Measurements from ENCODE around the gene ELP2. TPM values are rescaled to one million over a fixed set of nuclear protein-coding genes. Genes with fewer than 3 reads are reported as not detected.
"Not testable (repeated sequence)": the region's sequence is repeated elsewhere in the genome, so short reads cannot be mapped to it uniquely, and the experiment has no call there.

ELP2 gene
- polyA plus RNA-seq, 1 donor from 2014 or later = 83.6 TPM

DNA sequence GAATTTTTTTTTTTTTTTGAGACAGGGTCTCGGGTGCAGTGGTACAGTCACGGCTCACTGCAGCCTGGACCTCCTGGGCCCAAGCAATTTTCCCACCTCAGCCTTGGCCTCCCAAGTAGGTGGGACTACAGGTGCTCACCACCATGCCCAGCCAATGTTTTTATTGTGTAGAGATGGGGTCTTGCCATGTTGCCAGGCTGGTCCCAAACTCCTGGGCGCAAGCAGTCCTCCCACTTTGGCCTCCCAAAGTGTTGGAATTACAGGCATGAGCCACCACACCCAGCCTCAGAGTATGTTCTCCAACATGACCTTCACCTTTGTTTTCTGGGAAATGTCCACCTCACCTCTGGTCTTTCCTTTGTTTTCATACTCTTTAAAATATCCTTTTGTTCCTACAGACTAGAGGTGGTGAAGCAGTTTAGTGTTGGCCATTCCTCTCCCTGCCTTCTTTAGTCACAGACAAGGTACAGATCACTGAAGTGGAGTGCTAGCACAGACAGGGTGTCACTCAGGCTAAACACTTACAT lies 38.1 kb downstream of the ELP2 start:
- Histone ChIP-seq H3F3A (ENCODE audit: insufficient read depth, low read length, poor library complexity, severe bottlenecking) (no peaks in the 10 kb centered on the region), H2AFZ (ENCODE audit: low read depth, low read length) (no peak overlapping the region), H4K20me1 (ENCODE audit: insufficient read depth) (no peaks in the 10 kb centered on the region), H3K27ac (ENCODE audit: low read length) (no peak overlapping the region), H3K4me2 (ENCODE audit: low read length) (no peak overlapping the region), H3K79me2 (replicated peaks; ENCODE audit: insufficient read depth, low read length) (no peaks in the 10 kb centered on the region), H3K36me3 (ENCODE audit: insufficient read depth, low read length) (peaks cover 3% of the 10 kb centered on the region), H3K27me3 (ENCODE audit: insufficient read depth, low read depth, low read length) (no peaks in the 10 kb centered on the region), H3K4me3 (ENCODE audit: low read length) (no peak overlapping the region), H3K9ac (ENCODE audit: low read length) (no peak overlapping the region), H3K9me3 (ENCODE audit: low read length) (no peaks in the 10 kb centered on the region), H3K9me2 (ENCODE audit: insufficient read depth, low read length) (no peaks in the 10 kb centered on the region)
- TF ChIP-seq EZH2 (IDR thresholded peaks at IDR 0.05; ENCODE audit: borderline replicate concordance, insufficient read depth, low read length, poor library complexity, severe bottlenecking) = no peak
- no peak for TF ChIP-seq MXI1 (conservative IDR thresholded peaks at IDR 0.05; ENCODE audit: poor library complexity, severe bottlenecking)
- TF ChIP-seq, protein P1, sequence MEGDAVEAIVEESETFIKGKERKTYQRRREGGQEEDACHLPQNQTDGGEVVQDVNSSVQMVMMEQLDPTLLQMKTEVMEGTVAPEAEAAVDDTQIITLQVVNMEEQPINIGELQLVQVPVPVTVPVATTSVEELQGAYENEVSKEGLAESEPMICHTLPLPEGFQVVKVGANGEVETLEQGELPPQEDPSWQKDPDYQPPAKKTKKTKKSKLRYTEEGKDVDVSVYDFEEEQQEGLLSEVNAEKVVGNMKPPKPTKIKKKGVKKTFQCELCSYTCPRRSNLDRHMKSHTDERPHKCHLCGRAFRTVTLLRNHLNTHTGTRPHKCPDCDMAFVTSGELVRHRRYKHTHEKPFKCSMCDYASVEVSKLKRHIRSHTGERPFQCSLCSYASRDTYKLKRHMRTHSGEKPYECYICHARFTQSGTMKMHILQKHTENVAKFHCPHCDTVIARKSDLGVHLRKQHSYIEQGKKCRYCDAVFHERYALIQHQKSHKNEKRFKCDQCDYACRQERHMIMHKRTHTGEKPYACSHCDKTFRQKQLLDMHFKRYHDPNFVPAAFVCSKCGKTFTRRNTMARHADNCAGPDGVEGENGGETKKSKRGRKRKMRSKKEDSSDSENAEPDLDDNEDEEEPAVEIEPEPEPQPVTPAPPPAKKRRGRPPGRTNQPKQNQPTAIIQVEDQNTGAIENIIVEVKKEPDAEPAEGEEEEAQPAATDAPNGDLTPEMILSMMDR (IDR thresholded peaks at IDR 0.05; ENCODE audit: poor library complexity, severe bottlenecking) = no peak
- TF ChIP-seq, protein P2, sequence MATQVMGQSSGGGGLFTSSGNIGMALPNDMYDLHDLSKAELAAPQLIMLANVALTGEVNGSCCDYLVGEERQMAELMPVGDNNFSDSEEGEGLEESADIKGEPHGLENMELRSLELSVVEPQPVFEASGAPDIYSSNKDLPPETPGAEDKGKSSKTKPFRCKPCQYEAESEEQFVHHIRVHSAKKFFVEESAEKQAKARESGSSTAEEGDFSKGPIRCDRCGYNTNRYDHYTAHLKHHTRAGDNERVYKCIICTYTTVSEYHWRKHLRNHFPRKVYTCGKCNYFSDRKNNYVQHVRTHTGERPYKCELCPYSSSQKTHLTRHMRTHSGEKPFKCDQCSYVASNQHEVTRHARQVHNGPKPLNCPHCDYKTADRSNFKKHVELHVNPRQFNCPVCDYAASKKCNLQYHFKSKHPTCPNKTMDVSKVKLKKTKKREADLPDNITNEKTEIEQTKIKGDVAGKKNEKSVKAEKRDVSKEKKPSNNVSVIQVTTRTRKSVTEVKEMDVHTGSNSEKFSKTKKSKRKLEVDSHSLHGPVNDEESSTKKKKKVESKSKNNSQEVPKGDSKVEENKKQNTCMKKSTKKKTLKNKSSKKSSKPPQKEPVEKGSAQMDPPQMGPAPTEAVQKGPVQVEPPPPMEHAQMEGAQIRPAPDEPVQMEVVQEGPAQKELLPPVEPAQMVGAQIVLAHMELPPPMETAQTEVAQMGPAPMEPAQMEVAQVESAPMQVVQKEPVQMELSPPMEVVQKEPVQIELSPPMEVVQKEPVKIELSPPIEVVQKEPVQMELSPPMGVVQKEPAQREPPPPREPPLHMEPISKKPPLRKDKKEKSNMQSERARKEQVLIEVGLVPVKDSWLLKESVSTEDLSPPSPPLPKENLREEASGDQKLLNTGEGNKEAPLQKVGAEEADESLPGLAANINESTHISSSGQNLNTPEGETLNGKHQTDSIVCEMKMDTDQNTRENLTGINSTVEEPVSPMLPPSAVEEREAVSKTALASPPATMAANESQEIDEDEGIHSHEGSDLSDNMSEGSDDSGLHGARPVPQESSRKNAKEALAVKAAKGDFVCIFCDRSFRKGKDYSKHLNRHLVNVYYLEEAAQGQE (IDR thresholded peaks at IDR 0.05; ENCODE audit: borderline replicate concordance) = no peak
- TF ChIP-seq SMC3 (conservative IDR thresholded peaks at IDR 0.05; ENCODE audit: poor library complexity) = no peak
- TF ChIP-seq RAD21 (conservative IDR thresholded peaks at IDR 0.05) = no peak
- no peak for TF ChIP-seq EP300 (conservative IDR thresholded peaks at IDR 0.05; ENCODE audit: poor library complexity, severe bottlenecking)
- no peak for TF ChIP-seq POLR2AphosphoS5 (IDR thresholded peaks at IDR 0.05)
- TF ChIP-seq TAF1 (IDR thresholded peaks at IDR 0.05; ENCODE audit: low read depth) = no peak

DNA sequence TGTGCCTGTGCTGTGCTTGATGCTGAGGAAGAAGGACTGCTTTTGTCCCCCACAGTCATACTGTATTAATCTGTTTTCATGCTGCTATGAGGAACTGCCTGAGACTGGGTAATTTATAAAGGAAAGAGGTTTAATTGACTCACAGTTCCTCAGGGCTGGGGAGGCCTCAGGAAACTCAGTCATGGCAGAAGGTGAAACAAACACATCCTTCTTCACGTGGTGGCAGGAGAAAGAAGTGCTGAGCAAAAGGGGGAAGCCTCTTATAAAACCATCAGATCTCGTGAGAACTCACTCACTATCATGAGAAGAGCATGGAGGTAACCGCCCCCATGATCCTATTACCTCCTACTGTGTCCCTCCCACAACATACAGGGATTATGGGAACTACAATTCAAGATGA lies 38.6 kb downstream of the ELP2 start:
- H3K36me3 ChIP-seq (ENCODE audit: insufficient read depth, low read length); H3K4me3 ChIP-seq (ENCODE audit: low read length); H3K9ac ChIP-seq (ENCODE audit: low read length): not testable (repeated sequence)

DNA sequence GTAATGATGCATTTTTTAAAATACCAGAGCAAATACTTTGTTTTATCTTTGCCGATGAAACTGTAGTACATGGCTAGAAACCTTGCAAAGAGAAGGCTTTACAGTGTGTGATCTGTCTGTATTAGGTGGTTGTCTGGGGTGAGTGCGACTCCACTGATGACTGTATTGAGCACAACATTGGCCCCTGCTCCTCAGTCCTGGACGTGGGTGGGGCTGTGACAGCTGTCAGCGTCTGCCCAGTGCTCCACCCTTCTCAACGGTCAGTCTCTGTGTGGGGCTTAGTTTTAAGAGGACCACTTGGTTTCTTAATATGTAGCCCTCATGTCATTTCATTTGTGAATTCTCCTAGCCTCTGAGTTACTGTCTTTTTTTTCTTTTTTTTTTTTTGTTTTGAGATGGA lies 40.2 kb downstream of the ELP2 start:
- Histone ChIP-seq H4K20me1 (ENCODE audit: insufficient read depth) (no peaks in the 10 kb centered on the region), H2AFZ (ENCODE audit: low read depth, low read length) (no peak overlapping the region), H3K36me3 (ENCODE audit: insufficient read depth, low read length) (peaks cover 3% of the 10 kb centered on the region), H3K9ac (ENCODE audit: low read length) (no peak overlapping the region), H3K9me3 (ENCODE audit: low read length) (no peaks in the 10 kb centered on the region), H3K27ac (ENCODE audit: low read length) (no peak overlapping the region), H3K4me2 (ENCODE audit: low read length) (no peak overlapping the region), H3K27me3 (ENCODE audit: insufficient read depth, low read depth, low read length) (no peaks in the 10 kb centered on the region), H3K9me2 (ENCODE audit: insufficient read depth, low read length) (no peaks in the 10 kb centered on the region), H3K4me3 (ENCODE audit: low read length) (no peak overlapping the region), H3F3A (ENCODE audit: insufficient read depth, low read length, poor library complexity, severe bottlenecking) (no peaks in the 10 kb centered on the region), H3K79me2 (replicated peaks; ENCODE audit: insufficient read depth, low read length) (no peaks in the 10 kb centered on the region)
- no peak for TF ChIP-seq SMC3 (conservative IDR thresholded peaks at IDR 0.05; ENCODE audit: poor library complexity)
- TF ChIP-seq EP300 (conservative IDR thresholded peaks at IDR 0.05; ENCODE audit: poor library complexity, severe bottlenecking) = no peak
- TF ChIP-seq RAD21 (conservative IDR thresholded peaks at IDR 0.05) = no peak
- TF ChIP-seq MXI1 (conservative IDR thresholded peaks at IDR 0.05; ENCODE audit: poor library complexity, severe bottlenecking) = no peak
- no peak for TF ChIP-seq TAF1 (IDR thresholded peaks at IDR 0.05; ENCODE audit: low read depth)
- TF ChIP-seq, protein P2 (IDR thresholded peaks at IDR 0.05; ENCODE audit: borderline replicate concordance) = no peak
- TF ChIP-seq, protein P1 (IDR thresholded peaks at IDR 0.05; ENCODE audit: poor library complexity, severe bottlenecking) = no peak
- no peak for TF ChIP-seq EZH2 (IDR thresholded peaks at IDR 0.05; ENCODE audit: borderline replicate concordance, insufficient read depth, low read length, poor library complexity, severe bottlenecking)
- TF ChIP-seq POLR2AphosphoS5 (IDR thresholded peaks at IDR 0.05) = no peak

More for the DNA sequence above, 38.6 kb downstream of the ELP2 start:
- not testable (repeated sequence) for H3K27me3 ChIP-seq (ENCODE audit: insufficient read depth, low read depth, low read length); H3K9me3 ChIP-seq (ENCODE audit: low read length); H3K4me2 ChIP-seq (ENCODE audit: low read length); H3F3A ChIP-seq (ENCODE audit: insufficient read depth, low read length, poor library complexity, severe bottlenecking); H3K79me2 ChIP-seq (replicated peaks; ENCODE audit: insufficient read depth, low read length); H3K27ac ChIP-seq (ENCODE audit: low read length); H2AFZ ChIP-seq (ENCODE audit: low read depth, low read length); H3K9me2 ChIP-seq (ENCODE audit: insufficient read depth, low read length); H4K20me1 ChIP-seq (ENCODE audit: insufficient read depth)

All from neural cell (in vitro differentiated cells).